ENCODE measurements around the gene CYB5R4.

The CYB5R4 gene

GRCh38 chr6:83859410-83860358 lies at the start of gene CYB5R4:
TSS of gene CYB5R4 (plus strand) at chr6:83859689. CDS start at chr6:83859783, 94 bp downstream.
- DNase-seq (ENCODE audit: low read depth) = peak; percentile 89

GRCh38 chr6:83812595-83812994 lies 46.9 kb upstream of the CYB5R4 start:
- DNase-seq (ENCODE audit: low read depth) = no peak

- DNase-seq (ENCODE audit: low read depth) = no peak
Measured at GRCh38 chr6:83815631-83816272, 43.7 kb upstream of the CYB5R4 start.

GRCh38 chr6:83822629-83823169 lies 36.8 kb upstream of the CYB5R4 start:
- no peak for DNase-seq (ENCODE audit: low read depth)

- DNase-seq (ENCODE audit: low read depth) = no peak
Measured at GRCh38 chr6:83824388-83824801, 35.1 kb upstream of the CYB5R4 start.

- DNase-seq (ENCODE audit: low read depth) = no peak
Measured at GRCh38 chr6:83824831-83825230, 34.7 kb upstream of the CYB5R4 start.

GRCh38 chr6:83827050-83827449 lies 32.4 kb upstream of the CYB5R4 start:
- no peak for DNase-seq (ENCODE audit: low read depth)

GRCh38 chr6:83838727-83839126 lies 20.8 kb upstream of the CYB5R4 start:
- DNase-seq (ENCODE audit: low read depth) = no peak

- DNase-seq (ENCODE audit: low read depth) = no peak
Measured at GRCh38 chr6:83844170-83844569, 15.3 kb upstream of the CYB5R4 start.

GRCh38 chr6:83846291-83846690 lies 13.2 kb upstream of the CYB5R4 start:
- DNase-seq (ENCODE audit: low read depth) = no peak

- no peak for DNase-seq (ENCODE audit: low read depth)
Measured at GRCh38 chr6:83847179-83847578, 12.3 kb upstream of the CYB5R4 start.

GRCh38 chr6:83849127-83849526 lies 10.4 kb upstream of the CYB5R4 start:
- no peak for DNase-seq (ENCODE audit: low read depth)

- no peak for DNase-seq (ENCODE audit: low read depth)
Measured at GRCh38 chr6:83849610-83850009, 9.9 kb upstream of the CYB5R4 start.

- DNase-seq (ENCODE audit: low read depth) = no peak
Measured at GRCh38 chr6:83852528-83853177, 6.8 kb upstream of the CYB5R4 start.

- no peak for DNase-seq (ENCODE audit: low read depth)
Measured at GRCh38 chr6:83853178-83854000, 6.1 kb upstream of the CYB5R4 start, which contains the start of gene RIPPLY2. TSS of gene RIPPLY2 (plus strand) at chr6:83853360. CDS start at chr6:83853417, 57 bp downstream.

- no peak for DNase-seq (ENCODE audit: low read depth)
Measured at GRCh38 chr6:83854001-83854501, 5.4 kb upstream of the CYB5R4 start.

- DNase-seq (ENCODE audit: low read depth) = no peak
Measured at GRCh38 chr6:83854766-83855165, 4.7 kb upstream of the CYB5R4 start.

- DNase-seq (ENCODE audit: low read depth) = no peak
Measured at GRCh38 chr6:83860359-83860755, 868 bp downstream of the CYB5R4 start.

- DNase-seq (ENCODE audit: low read depth) = no peak
Measured at GRCh38 chr6:83860782-83861495, 1.4 kb downstream of the CYB5R4 start.

- no peak for DNase-seq (ENCODE audit: low read depth)
Measured at GRCh38 chr6:83862776-83863471, 3.4 kb downstream of the CYB5R4 start.

Measured in stimulated activated CD8-positive, alpha-beta memory T cell treated with anti-CD3 and anti-CD28 coated beads, Interleukin-7, amount 100 ng/mL, for 24 hours (primary cell).